Left lung (tissue), 14 donors: ENCODE data around the gene ACTA2. TPM values are rescaled to one million over a fixed set of nuclear protein-coding genes. Genes with fewer than 3 reads are reported as not detected.

Source experiments
- ATAC-seq: fragments of 200-7000 bp; cut with Tn5 transposase; one replicate; pipeline ENCODE4 v1.9.1; 2020; ENCODE audit warnings: moderate library complexity
- DNase-seq, 4 donors: peaks; one replicate each; pipeline ENCODE4 v3.0.0-alpha.2; 2013 to 2020
- H3K27ac ChIP-seq, 2 donors: fragments of 200-600 bp; sonication (generic) in 1 of 2; one replicate each; pipeline versions ENCODE4 v1.5.0 to v1.8.0; 2020 to 2021
- H3K27me3 ChIP-seq, 2 donors: fragments of 200-600 bp; sonication (generic) in 1 of 2; one replicate each; pipeline versions ENCODE4 v1.5.0 to v1.8.0; 2020 to 2021
- H3K36me3 ChIP-seq, 2 donors: fragments of 200-600 bp; sonication (generic) in 1 of 2; one replicate each; pipeline versions ENCODE4 v1.5.0 to v1.8.0; 2020 to 2021
- H3K4me1 ChIP-seq, 2 donors: fragments of 200-600 bp; one replicate each; pipeline ENCODE4 v1.8.0; 2021
- H3K4me3 ChIP-seq, 2 donors: fragments of 200-600 bp; sonication (generic) in 1 of 2; one replicate each; pipeline versions ENCODE4 v1.5.0 to v1.8.0; 2020 to 2021; ENCODE audit warnings: mild to moderate bottlenecking in 1 of 2
- H3K9me3 ChIP-seq, 2 donors: fragments of 200-600 bp; sonication (generic) in 1 of 2; one replicate each; pipeline versions ENCODE4 v1.5.0 to v1.8.0; 2020 to 2021
- CTCF ChIP-seq, 2 donors: fragments of 200-600 bp; sonication (generic) in 1 of 2; IDR thresholded peaks; one replicate each; pipeline versions ENCODE4 v1.5.0 to v1.8.0; 2021; ENCODE audit warnings: antibody characterized with exemption in 2 of 2
- intact Hi-C, 2 donors: fragments of 100-400 bp; cut with DNase I; formaldehyde crosslinking; loops; one replicate each; pipeline versions ENCODE4 v1.11.2 to v1.14.2; 2022
- long read RNA-seq, 12 donors: library from polyadenylated mRNA in 2 of 12; unstranded in 2 of 12; transcript quantifications; one replicate each; pipeline ENCODE4 v2.0.0 and lab custom pipeline, GENCODE V29; 2019 to 2026
- polyA plus RNA-seq, 6 donors: library from polyadenylated mRNA; unstranded; fragments of 120-200 nt; gene quantifications; one replicate each; pipeline ENCODE4 v1.2.1, GENCODE V29; 2013; ENCODE audit not compliant: insufficient read length in 6 of 6
- total RNA-seq, 2 donors: library from RNA; stranded (reverse); fragmentation: NEBNext Ultra II Directional; extraction: Animal tissue kit (Norgen Biotek cat#: 25700); gene quantifications; one replicate each; pipeline ENCODE4 v1.2.1, GENCODE V29; 2021
- donor health status: DM: no; HTN: yes; CAD: no.
- donor health status: DM: no; HTN: no; CAD: no.

The ACTA2 gene
- total RNA-seq (100 to 1,000 TPM; 472 to 558 TPM), polyA plus RNA-seq (100 to 1,000 TPM; 415 to 612 (median 489) TPM)
- long read RNA-seq, donor 1, transcript ACTA2-206 (3 exons, 762 nt) = minor isoform, 9 of 531 reads
- long read RNA-seq, donor 1, transcript ACTA2-204 (6 exons, 884 nt) = minor isoform, 12 of 531 reads
- long read RNA-seq, donor 1, transcript ACTA2-201 (9 exons, 1,349 nt) = major isoform, 164 of 531 reads
- long read RNA-seq, donor 1, partial matches to known transcripts = 341 of 531 reads
- long read RNA-seq, donor 1, other reads (novel, unspliced or antisense) = 0 of 531 reads
- long read RNA-seq, donor 2, transcript ACTA2-205 (2 exons, 755 nt) = minor isoform, 5 of 399 reads
- long read RNA-seq, donor 2, transcript ACTA2-201 (9 exons, 1,349 nt) = major isoform, 92 of 399 reads
- long read RNA-seq, donor 2, partial matches to known transcripts = 278 of 399 reads
- long read RNA-seq, donor 2, other reads (novel, unspliced or antisense) = 18 of 399 reads
- long read RNA-seq, donor 3, transcript ACTA2-206 (3 exons, 762 nt) = minor isoform, 8 of 361 reads
- long read RNA-seq, donor 3, transcript ACTA2-201 (9 exons, 1,349 nt) = major isoform, 181 of 361 reads
- long read RNA-seq, donor 3, partial matches to known transcripts = 155 of 361 reads
- long read RNA-seq, donor 3, other reads (novel, unspliced or antisense) = 13 of 361 reads
- long read RNA-seq, donor 4, transcript ACTA2-201 (9 exons, 1,349 nt) = major isoform, 572 of 704 reads
- long read RNA-seq, donor 4, partial matches to known transcripts = 52 of 704 reads
- long read RNA-seq, donor 4, other reads (novel, unspliced or antisense) = 78 of 704 reads
- long read RNA-seq, donor 5, transcript ACTA2-201 (9 exons, 1,349 nt) = major isoform, 96 of 256 reads
- long read RNA-seq, donor 5, transcript ACTA2-206 (3 exons, 762 nt) = minor isoform, 6 of 256 reads
- long read RNA-seq, donor 5, transcript ACTA2-204 (6 exons, 884 nt) = minor isoform, 5 of 256 reads
- long read RNA-seq, donor 5, partial matches to known transcripts = 137 of 256 reads
- long read RNA-seq, donor 5, other reads (novel, unspliced or antisense) = 8 of 256 reads
- long read RNA-seq, donor 6, transcript ACTA2-201 (9 exons, 1,349 nt) = major isoform, 72 of 162 reads
- long read RNA-seq, donor 6, partial matches to known transcripts = 86 of 162 reads
- long read RNA-seq, donor 6, other reads (novel, unspliced or antisense) = 0 of 162 reads
- long read RNA-seq, donor 7, transcript ACTA2-206 (3 exons, 762 nt) = minor isoform, 5 of 109 reads
- long read RNA-seq, donor 7, transcript ACTA2-201 (9 exons, 1,349 nt) = major isoform, 66 of 109 reads
- long read RNA-seq, donor 7, partial matches to known transcripts = 35 of 109 reads
- long read RNA-seq, donor 7, other reads (novel, unspliced or antisense) = 0 of 109 reads
- long read RNA-seq, donor 8, transcript ACTA2-201 (9 exons, 1,349 nt) = major isoform, 134 of 276 reads
- long read RNA-seq, donor 8, transcript ACTA2-206 (3 exons, 762 nt) = minor isoform, 5 of 276 reads
- long read RNA-seq, donor 8, partial matches to known transcripts = 134 of 276 reads
- long read RNA-seq, donor 8, other reads (novel, unspliced or antisense) = 0 of 276 reads
- long read RNA-seq, donor 9 = 0 reads
- long read RNA-seq, donor 10, transcript ACTA2-201 (9 exons, 1,349 nt) = major isoform, 983 of 1,067 reads
- long read RNA-seq, donor 10, partial matches to known transcripts = 55 of 1,067 reads
- long read RNA-seq, donor 10, other reads (novel, unspliced or antisense) = 29 of 1,067 reads
- long read RNA-seq, donor 11, transcript ACTA2-201 (9 exons, 1,349 nt) = major isoform, 9 of 15 reads
- long read RNA-seq, donor 11, partial matches to known transcripts = 5 of 15 reads
- long read RNA-seq, donor 11, other reads (novel, unspliced or antisense) = 0 of 15 reads
- long read RNA-seq, donor 12, transcript ACTA2-201 (9 exons, 1,349 nt) = major isoform, 113 of 242 reads
- long read RNA-seq, donor 12, partial matches to known transcripts = 120 of 242 reads
- long read RNA-seq, donor 12, other reads (novel, unspliced or antisense) = 0 of 242 reads

GRCh38 chr10:88952647-88953111 lies at the start of gene ACTA2:
Gene ACTA2 (minus strand): TSS chr10:88952773. CDS start chr10:88948930, 3,843 bp downstream.
- Histone ChIP-seq H3K27ac (peak within 1 kb of the TSS; percentile 25 to 67), H3K36me3 (no peaks in the 10 kb centered on the region), H3K27me3 (no peaks in the 10 kb centered on the region), H3K4me1 (peaks cover 0 to 3% of the 10 kb centered on the region in 2 donors), H3K4me3 (peak within 1 kb of the TSS; percentile 1 to 2), H3K9me3 (no peaks in the 10 kb centered on the region)
- no peak for TF ChIP-seq CTCF (IDR thresholded peaks at IDR 0.05)
- DNase-seq (peak in 2 of 4 donors; percentile 54 to 58), ATAC-seq (peak; percentile 51)
- intact Hi-C loops = no loop called here

- peak; percentile 24 for ATAC-seq
- no peak overlapping the region for H3K4me3 ChIP-seq
- H3K27ac ChIP-seq = peak overlapping the region; percentile 56 to 69
These were observed 49.1 kb upstream of the ACTA2 start for GRCh38 chr10:89001729-89002072.

DNA sequence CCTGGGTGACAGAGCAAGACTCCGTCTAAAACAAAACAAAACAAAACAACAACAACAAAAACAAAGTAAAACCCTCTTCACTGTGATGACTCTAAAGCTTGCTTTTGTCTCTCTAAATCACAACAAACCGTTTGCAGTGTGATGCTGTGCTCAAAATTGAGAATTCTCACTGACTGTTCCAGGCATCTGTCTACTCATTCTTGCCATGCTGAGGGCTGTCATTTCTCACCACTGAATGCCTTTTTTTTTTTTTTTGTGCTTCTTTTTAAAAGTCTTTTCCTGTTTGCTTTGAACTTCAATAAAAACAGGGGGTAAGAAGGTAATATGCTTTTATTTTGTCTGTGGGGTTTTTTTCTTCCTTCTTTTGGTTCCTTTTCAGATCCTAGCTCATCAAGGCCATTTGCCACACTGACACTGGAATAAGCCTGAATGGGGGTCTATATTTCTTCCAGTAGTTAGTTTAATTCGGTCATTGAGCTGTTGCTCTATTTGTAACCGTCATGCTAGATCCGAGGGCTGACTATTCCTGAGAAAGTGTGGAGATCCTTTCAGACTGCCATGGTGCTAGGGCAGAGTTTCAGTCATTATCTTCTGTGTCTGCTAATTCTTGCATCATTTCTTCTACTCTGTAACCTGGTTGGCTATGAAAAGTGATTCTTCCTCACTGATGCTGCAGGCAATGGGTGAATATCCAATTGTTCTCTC lies 48.6 kb upstream of the ACTA2 start:
- no peak for TF ChIP-seq CTCF (IDR thresholded peaks at IDR 0.05)
- no peaks in the 10 kb centered on the region for H3K9me3 ChIP-seq
- peaks cover 18 to 56% of the 10 kb centered on the region in 2 donors for H3K4me1 ChIP-seq
- H3K36me3 ChIP-seq = peaks cover 0 to 20% of the 10 kb centered on the region in 2 donors
- peak overlapping the region; percentile 56 to 69 for H3K27ac ChIP-seq
- intact Hi-C loops = no loop called here
- DNase-seq = no peak
- no peak overlapping the region for H3K4me3 ChIP-seq
- ATAC-seq = peak; percentile 18
- H3K27me3 ChIP-seq = no peaks in the 10 kb centered on the region

More at GRCh38 chr10:89001729-89002072, 49.1 kb upstream of the ACTA2 start:
- peaks cover 18 to 51% of the 10 kb centered on the region in 2 donors for H3K4me1 ChIP-seq
- TF ChIP-seq CTCF (IDR thresholded peaks at IDR 0.05) = no peak
- no peaks in the 10 kb centered on the region for H3K9me3 ChIP-seq
- DNase-seq = peak in 1 of 4 donors; percentile 52
- peaks cover 0 to 20% of the 10 kb centered on the region in 2 donors for H3K36me3 ChIP-seq
- intact Hi-C loops = no loop called here
- no peaks in the 10 kb centered on the region for H3K27me3 ChIP-seq
